GM18870 (cell line): ENCODE measurements around the gene MIR17HG.

Experiments used
- ATAC-seq: cut with Tn5 transposase; IDR thresholded peaks from one replicate; pipeline ENCODE4 v1.9.1; 2021; ENCODE audit warnings: moderate library complexity; ENCODE audit not compliant: unreplicated experiment

MIR17HG gene

GRCh38 chr13:91368101-91368500 is 20.6 kb downstream of the MIR17HG start:
- ATAC-seq = no peak

- ATAC-seq = no peak
Measured at GRCh38 chr13:91368676-91369440, 21.4 kb downstream of the MIR17HG start.

- no peak for ATAC-seq
Measured at GRCh38 chr13:91369441-91369831, 21.9 kb downstream of the MIR17HG start.

DNA sequence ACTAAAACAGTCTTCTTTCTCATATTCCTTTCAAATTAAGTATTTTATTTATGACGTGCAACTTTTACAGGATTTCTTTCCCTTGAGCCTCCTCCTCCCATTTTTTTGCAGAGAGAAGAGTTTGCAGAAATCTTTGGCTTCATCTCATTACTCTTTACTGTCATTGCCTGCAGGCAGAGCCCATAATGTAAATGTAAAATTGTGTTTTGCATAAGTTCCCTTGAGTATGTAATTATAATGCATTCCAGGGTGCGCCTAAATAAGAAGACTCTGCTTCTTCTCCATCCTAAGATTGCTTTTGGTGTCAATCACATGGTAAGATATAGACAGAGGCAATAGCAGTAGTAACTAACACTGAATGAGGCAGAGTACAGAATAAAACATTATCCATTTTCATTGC is 23.0 kb downstream of the MIR17HG start:
- ATAC-seq = no peak

GRCh38 chr13:91372911-91373310 is 25.4 kb downstream of the MIR17HG start:
- ATAC-seq = no peak

DNA sequence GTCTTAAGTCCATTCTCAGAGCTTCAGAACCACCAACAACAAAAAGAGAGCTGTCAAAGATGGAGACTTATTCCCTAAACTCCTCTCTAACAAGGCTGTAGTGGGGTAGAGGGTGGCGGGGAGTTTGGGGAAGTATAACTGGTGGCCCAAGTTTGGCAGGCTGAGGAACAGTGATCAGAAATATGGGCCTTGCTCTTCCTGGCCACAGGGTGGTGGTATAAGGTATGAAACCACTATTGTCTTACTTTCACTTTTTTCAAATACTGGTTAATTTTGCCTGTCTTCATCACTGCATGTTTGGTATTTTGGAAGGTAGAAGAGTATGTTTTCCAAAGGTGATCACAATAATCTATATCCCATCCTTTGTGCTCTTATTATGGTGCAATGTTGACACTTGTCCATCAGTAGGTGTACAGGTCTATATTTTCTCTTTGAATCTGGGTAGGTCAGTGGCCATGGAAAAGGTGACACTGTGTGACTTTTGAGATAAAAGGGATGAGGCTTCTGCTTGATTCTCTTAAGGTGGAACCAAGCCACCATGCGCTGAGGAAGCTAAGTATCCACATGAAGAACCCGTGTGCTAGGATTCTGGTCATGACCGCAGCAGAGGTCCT is 27.7 kb downstream of the MIR17HG start:
- peak; percentile 93 for ATAC-seq

DNA sequence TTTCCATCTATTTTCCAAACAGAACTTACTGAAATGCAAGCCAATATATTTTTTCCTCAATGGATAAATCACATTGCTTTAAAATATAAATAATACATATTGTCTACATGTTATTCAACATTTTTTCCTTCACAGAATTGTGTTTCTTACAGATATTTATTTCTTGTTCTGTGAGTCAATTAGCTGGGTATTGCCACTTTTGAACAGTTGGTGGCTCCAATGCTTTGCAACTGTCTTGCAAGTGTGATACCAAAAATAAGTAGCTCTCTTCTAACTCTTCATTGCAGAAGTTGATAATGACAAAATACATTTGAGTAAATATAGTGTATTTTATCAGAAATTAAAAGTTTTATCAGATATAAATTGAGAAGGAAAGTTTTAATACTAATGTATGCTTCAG is 33.9 kb downstream of the MIR17HG start:
- ATAC-seq = peak; percentile 57

- ATAC-seq = no peak
Measured at GRCh38 chr13:91383836-91384235, 36.3 kb downstream of the MIR17HG start.

DNA sequence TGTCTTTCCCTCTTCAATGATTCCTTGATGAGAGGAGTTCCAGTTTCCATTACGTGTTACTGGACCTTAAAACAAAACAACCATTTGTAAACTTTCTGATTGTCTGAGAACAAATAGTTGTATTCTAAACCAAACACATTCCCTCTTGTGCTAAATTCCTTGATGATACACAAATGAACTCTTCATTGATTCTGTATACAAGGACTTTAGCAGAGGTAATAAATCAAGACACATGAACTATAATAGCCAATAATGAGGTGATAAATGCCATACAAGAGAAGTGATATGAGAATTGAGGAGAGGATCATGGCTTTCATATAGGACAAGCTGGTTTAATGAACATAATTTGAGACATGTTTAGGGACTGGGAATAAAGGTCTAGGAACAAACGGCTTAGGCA is 37.4 kb downstream of the MIR17HG start:
- no peak for ATAC-seq

DNA sequence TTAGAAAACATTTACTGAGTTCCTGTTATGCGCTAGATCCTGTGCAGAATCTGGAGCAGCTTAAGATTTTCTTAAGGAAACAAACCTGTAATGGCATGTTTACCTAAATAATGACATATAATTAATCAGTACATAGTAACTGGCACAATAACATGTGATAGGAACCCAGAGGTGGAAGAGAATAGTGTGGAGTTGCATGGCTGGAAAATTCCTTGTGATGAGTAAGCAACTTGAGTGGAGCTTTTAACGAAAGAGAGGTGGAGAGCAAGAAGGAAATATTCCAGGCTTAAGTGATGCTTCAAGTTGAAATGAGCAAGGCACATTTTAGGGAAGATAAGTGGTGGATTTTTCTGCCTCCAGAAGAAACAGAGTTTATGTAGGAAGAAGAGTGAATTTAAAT is 41.7 kb downstream of the MIR17HG start:
- ATAC-seq = no peak

- ATAC-seq = no peak
Measured at GRCh38 chr13:91397595-91397994, 50.1 kb downstream of the MIR17HG start.

DNA sequence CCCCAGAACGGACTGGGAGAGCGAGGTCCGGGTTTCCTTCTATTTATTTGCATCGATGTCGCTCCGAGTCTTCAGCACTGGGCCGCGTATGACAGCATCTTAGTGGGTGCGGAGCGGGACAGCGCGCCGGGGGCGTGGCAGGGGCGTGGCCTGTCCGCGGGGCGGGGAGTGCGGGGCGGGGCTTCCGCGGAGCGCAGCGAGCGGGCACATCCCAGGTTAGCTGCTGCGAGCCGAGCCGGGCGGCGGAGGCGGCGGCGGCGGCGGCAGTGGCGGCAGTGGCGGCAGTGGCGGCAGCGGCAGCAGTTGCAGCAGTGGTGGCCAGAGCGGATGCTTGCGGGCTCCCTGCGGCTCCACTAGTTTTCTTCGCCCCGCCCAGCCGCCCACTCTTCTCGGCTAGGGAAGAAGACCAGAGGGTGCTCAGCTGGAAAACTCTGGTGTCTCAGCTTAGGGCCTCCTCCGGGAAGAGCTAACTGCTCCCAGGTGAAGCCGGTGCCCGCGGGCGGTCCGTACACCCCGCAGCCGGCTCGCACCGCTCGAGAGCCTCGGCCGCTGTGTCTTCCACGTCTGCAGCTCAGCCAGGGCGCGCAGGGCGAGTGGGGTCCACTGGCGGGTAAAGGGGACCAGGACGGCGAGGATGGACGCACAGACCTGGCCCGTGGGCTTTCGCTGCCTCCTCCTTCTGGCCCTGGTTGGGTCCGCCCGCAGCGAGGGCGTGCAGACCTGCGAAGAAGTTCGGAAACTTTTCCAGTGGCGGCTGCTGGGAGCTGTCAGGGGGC is 51.1 kb downstream of the MIR17HG start, which contains the start of gene GPC5:
TSS of gene GPC5 (plus strand) at position 209 of the 776 bp plus-strand sequence.
- peak; percentile 75 for ATAC-seq

GRCh38 chr13:91399189-91400062 is 51.9 kb downstream of the MIR17HG start:
- ATAC-seq = peak; percentile 23

DNA sequence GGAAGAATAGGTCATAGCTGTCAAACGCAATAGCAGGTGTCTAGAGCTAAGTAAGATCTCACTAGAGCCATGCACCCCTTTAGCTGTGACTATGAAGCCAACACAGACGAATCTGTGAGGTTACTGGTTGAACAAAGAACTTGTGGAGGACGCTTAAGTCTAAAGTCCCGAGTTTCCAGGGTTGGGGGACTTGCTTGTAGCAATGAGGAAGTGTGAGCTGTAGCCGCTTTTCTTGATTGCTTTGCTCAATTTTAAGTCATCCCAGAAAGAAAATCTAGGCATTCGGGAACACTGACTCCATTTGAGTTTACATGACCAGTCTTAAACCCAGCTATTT is 52.5 kb downstream of the MIR17HG start:
- ATAC-seq = peak; percentile 14

- no peak for ATAC-seq
Measured at GRCh38 chr13:91400671-91401070, 53.2 kb downstream of the MIR17HG start.

DNA sequence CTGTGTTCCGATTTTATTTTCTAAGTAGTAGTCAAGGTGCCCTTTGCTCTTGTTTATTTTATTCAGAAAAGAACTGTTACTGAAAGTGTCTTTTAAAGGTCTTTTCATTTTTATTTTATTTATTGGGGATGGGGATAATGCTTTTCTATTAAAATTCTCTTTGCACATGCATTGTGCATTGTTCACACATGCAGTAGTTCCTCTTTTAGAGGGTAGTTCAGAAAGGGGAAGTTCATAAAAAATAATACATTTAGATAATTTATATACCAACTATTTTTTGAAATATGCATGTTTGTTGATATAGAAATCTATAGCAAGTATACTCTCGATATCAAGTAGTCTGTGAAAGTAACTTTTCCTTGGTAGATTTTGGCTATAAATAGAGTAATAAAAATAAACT is 54.4 kb downstream of the MIR17HG start:
- no peak for ATAC-seq
